Endothelial cell of umbilical vein (primary cell): ENCODE data around the gene RBM4. TPM values are rescaled to one million over a fixed set of nuclear protein-coding genes. Genes with fewer than 3 reads are reported as not detected.

Experiments
- BruUV-seq: library from RNA; stranded (reverse); fragments of 400-500 nt; replicated peaks from 2 replicates; lab custom pipeline; 2021; lab: Mats Ljungman, UMichigan
- CTCF ChIA-PET: fragments of 300-600, 350-600 bp; sonication (Branson Sonifier 250); formaldehyde crosslinking; loops from one replicate; lab custom pipeline; 2021; ENCODE audit warnings: antibody characterized with exemption, inconsistent platforms; lab: Charles Lee
- POLR2A ChIA-PET: fragments of 300-600, 350-600 bp; sonication (Branson Sonifier 250); formaldehyde crosslinking; loops from one replicate; lab custom pipeline; 2021; ENCODE audit warnings: antibody characterized with exemption, inconsistent platforms; lab: Charles Lee
- DNase-seq: peaks from one replicate; pipeline ENCODE4 v3.0.0-alpha.2; 2011; ENCODE audit warnings: low read depth, low spot score
- FAIRE-seq: peaks from 2 replicates; lab custom pipeline; 2011; peaks lifted over from hg19 to GRCh38; lab: Jason Lieb, UNC
- H2AFZ ChIP-seq: 2 replicates; pipeline ENCODE4 v1.6.0; 2012; ENCODE audit warnings: low read depth, low read length, control low read depth, inconsistent platforms
- H3K27ac ChIP-seq: 2 replicates; pipeline ENCODE4 v1.5.1; 2011; ENCODE audit warnings: low read depth, mild to moderate bottlenecking, control low read depth, low read length, moderate library complexity; ENCODE audit not compliant: insufficient read depth
- H3K27me3 ChIP-seq, 2 experiments: 2 replicates each; pipeline versions ENCODE4 v1.6.0 to v1.6.1; 2011; ENCODE audit warnings: low read length in 2 of 2, mixed read lengths in 1 of 2; ENCODE audit not compliant: control insufficient read depth in 2 of 2, insufficient read depth in 2 of 2
- H3K36me3 ChIP-seq, 2 experiments: 2 replicates in 1 of 2; 3 replicates in 1 of 2; pipeline ENCODE4 v1.5.1; 2011; ENCODE audit warnings: low read length in 2 of 2, mild to moderate bottlenecking in 1 of 2, moderate library complexity in 1 of 2; ENCODE audit not compliant: control insufficient read depth in 2 of 2, insufficient read depth in 2 of 2; ENCODE audit errors: extremely low read depth in 1 of 2
- H3K4me1 ChIP-seq: 3 replicates; pipeline ENCODE4 v1.5.1; 2011; ENCODE audit warnings: mild to moderate bottlenecking, low read length; ENCODE audit not compliant: control insufficient read depth, insufficient read depth; ENCODE audit errors: extremely low read depth
- H3K4me2 ChIP-seq: 2 replicates; pipeline ENCODE4 v1.6.1; 2011; ENCODE audit warnings: low read length, control low read depth, mixed read lengths; ENCODE audit not compliant: insufficient read depth
- H3K4me3 ChIP-seq, 3 experiments: fragments of 200-600 bp in 1 of 3; sonication (generic), shearing (Covaris generic) in 1 of 3; replicated peaks in 1 of 3; 2 replicates each; pipeline ENCODE4 v1.5.1; 2011 to 2016; ENCODE audit warnings: control low read depth in 3 of 3, low read length in 3 of 3, mild to moderate bottlenecking in 2 of 3, inconsistent platforms in 1 of 3, low read depth in 1 of 3, moderate library complexity in 1 of 3; ENCODE audit not compliant: insufficient read depth in 1 of 3
- H3K79me2 ChIP-seq: 2 replicates; pipeline ENCODE4 v1.6.0; 2012; ENCODE audit warnings: low read length, inconsistent platforms; ENCODE audit not compliant: control insufficient read depth, insufficient read depth
- H3K9ac ChIP-seq: replicated peaks from 2 replicates; pipeline ENCODE3; 2011; ENCODE audit warnings: low read length, control low read depth; ENCODE audit not compliant: insufficient read depth; ENCODE audit errors: extremely low read depth
- H3K9me1 ChIP-seq: replicated peaks from 3 replicates; pipeline ENCODE4 v1.6.0; 2011; ENCODE audit warnings: mild to moderate bottlenecking, low read length; ENCODE audit not compliant: control insufficient read depth, insufficient read depth; ENCODE audit errors: extremely low read depth
- H3K9me3 ChIP-seq: replicated peaks from 2 replicates; pipeline ENCODE4 v1.5.1; 2012; ENCODE audit warnings: low read length, inconsistent platforms; ENCODE audit not compliant: control insufficient read depth, insufficient read depth
- H4K20me1 ChIP-seq: replicated peaks from 2 replicates; pipeline ENCODE3; 2011; ENCODE audit warnings: mild to moderate bottlenecking, low read length; ENCODE audit not compliant: control insufficient read depth, insufficient read depth; ENCODE audit errors: extremely low read depth
- CTCF ChIP-seq, 2 donors: IDR thresholded peaks; 1 replicate in 1 of 2; 2 replicates in 1 of 2; pipeline ENCODE4 v1.5.1; 2011; ENCODE audit warnings: low read length in 2 of 2, mild to moderate bottlenecking in 2 of 2, moderate library complexity in 2 of 2, control low read depth in 1 of 2, inconsistent platforms in 1 of 2, low read depth in 1 of 2; ENCODE audit not compliant: insufficient read depth in 1 of 2; ENCODE audit errors: extremely low read depth in 1 of 2
- FOS ChIP-seq: IDR thresholded peaks from 2 replicates; pipeline ENCODE4 v1.6.1; 2011; ENCODE audit warnings: mild to moderate bottlenecking, low read length, moderate library complexity, borderline replicate concordance; ENCODE audit not compliant: insufficient read depth
- GATA2 ChIP-seq: IDR thresholded peaks from 2 replicates; pipeline ENCODE4 v1.7.0; 2011; ENCODE audit warnings: low read depth, mild to moderate bottlenecking, moderate library complexity, mixed read lengths, low read length; ENCODE audit not compliant: insufficient read length, insufficient read depth
- JUN ChIP-seq: IDR thresholded peaks from 2 replicates; pipeline ENCODE4 v1.6.1; 2011; ENCODE audit warnings: borderline replicate concordance, low read depth; ENCODE audit not compliant: insufficient read length, insufficient read depth
- MYC ChIP-seq: IDR thresholded peaks from one replicate; pipeline ENCODE4 v1.6.1; 2011; ENCODE audit warnings: mild to moderate bottlenecking, low read depth, low read length
- POLR2A ChIP-seq: IDR thresholded peaks from 2 replicates; pipeline ENCODE4 v1.6.1; 2012; ENCODE audit warnings: low read depth, mild to moderate bottlenecking, control low read depth, low read length
- POLR2AphosphoS5 ChIP-seq: IDR thresholded peaks from 2 replicates; pipeline ENCODE4 v1.6.1; 2012; ENCODE audit warnings: low read depth, mild to moderate bottlenecking, control low read depth, low read length, moderate library complexity; ENCODE audit not compliant: insufficient read depth
- dilution Hi-C: fragments of 300-500 bp; cut with MboI; formaldehyde crosslinking; loops from one replicate; pipeline ENCODE4 v1.15.0; 2019; ENCODE audit warnings: low sequenced_read_pairs; ENCODE audit not compliant: extremely low pct_ligation_motif_present
- intact Hi-C: fragments of 100-400 bp; cut with micrococcal nuclease; formaldehyde crosslinking; loops from one replicate; pipeline ENCODE4 v1.10.0; 2022
- polyA plus RNA-seq, 4 experiments: library from polyadenylated mRNA; depleted of rRNA in 3 of 4; stranded (reverse) in 3 of 4; unstranded in 1 of 4; fragments of >200 nt; gene quantifications; 2 replicates each; pipeline versions ENCODE4 v1.2.1 to v1.2.3, GENCODE V29; 2011 to 2012; ENCODE audit warnings: missing spikeins in 1 of 4
- total RNA-seq: library from RNA; stranded (reverse); gene quantifications from 2 replicates; pipeline ENCODE4 v1.2.3, GENCODE V29; 2021
- TF ChIP-seq, protein P1 (sequence below): IDR thresholded peaks from 2 replicates; pipeline ENCODE4 v1.6.1; 2011; ENCODE audit not compliant: insufficient read depth, insufficient read length

Gene RBM4
- total and polyA plus RNA-seq, 2 donors (not counting 3 experiments of a cell fraction or from before 2014, with no cell fraction given), result 153 to 361 TPM

DNA sequence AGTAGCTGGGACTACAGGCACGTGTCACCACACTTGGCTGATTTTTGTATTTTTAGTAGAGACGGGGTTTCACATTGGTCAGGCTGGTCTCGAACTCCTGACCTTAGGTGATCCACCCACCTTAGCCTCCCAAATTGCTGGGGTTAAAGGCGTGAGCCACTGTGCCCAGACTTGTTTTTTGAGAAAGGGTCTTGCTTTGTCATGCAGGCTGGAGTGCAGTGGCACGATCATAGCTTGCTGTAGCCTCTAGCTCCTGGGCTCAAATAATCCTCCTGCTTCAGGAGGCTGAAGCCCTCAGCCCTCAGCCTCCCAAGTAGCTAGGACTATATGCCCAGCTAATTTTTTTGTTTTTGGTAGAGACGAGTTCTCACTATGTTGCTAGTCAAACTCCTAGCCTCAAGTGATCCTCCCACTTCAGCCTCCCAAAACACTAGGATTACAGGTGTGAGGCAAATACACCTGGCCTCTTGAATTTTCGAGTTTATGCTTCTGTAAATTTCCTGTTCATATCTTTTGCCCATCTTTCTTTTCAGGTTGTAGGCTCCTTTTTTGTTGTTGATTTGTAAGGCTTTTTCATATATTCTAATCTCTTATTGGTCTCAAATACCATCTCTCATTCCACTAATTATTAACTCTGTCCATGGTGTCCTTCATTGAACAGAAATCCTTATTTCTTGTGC, 42.6 kb downstream of the RBM4 start:
- Histone ChIP-seq H3K4me1 (peaks cover 11% of the 10 kb centered on the region), H3K9me3 (no peaks in the 10 kb centered on the region), H3K9ac (no peak overlapping the region), H3K9me1 (no peaks in the 10 kb centered on the region), H3K4me2 (no peak overlapping the region), H3K36me3 (peaks cover under 1 to 3% of the 10 kb centered on the region in 2 experiments), H3K4me3 (no peak overlapping the region), H3K79me2 (peaks cover 10% of the 10 kb centered on the region), H2AFZ (no peak overlapping the region), H3K27ac (no peak overlapping the region), H3K27me3 (no peaks in the 10 kb centered on the region), H4K20me1 (no peaks in the 10 kb centered on the region)
- FAIRE-seq (no peak), DNase-seq (no peak)
- dilution Hi-C loops (no loop called here), intact Hi-C loops (no loop called here)
- CTCF ChIA-PET, result interaction anchor here (0.6 kb wide), 1 partner anchor 295 kb away, joined by 3 read pairs; no protein-coding TSS in a partner anchor
- TF ChIP-seq CTCF (IDR thresholded peaks at IDR 0.05; ENCODE audit: extremely low read depth in 1 of 2, insufficient read depth in 1 of 2, low read depth in 1 of 2, low read length in 2 of 2), result no peak
- TF ChIP-seq MYC, result no peak
- no peak for TF ChIP-seq GATA2
- no peak for TF ChIP-seq FOS
- TF ChIP-seq POLR2A, result no peak
- no peak for TF ChIP-seq JUN
- TF ChIP-seq, protein P1, sequence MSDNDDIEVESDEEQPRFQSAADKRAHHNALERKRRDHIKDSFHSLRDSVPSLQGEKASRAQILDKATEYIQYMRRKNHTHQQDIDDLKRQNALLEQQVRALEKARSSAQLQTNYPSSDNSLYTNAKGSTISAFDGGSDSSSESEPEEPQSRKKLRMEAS, result no peak
- TF ChIP-seq POLR2AphosphoS5, result no peak
- BruUV-seq, result no TSS peak
- POLR2A ChIA-PET, result no interaction called here
